ENCODE measurements around the gene FNBP1L. TPM values are rescaled to one million over a fixed set of nuclear protein-coding genes. Genes with fewer than 3 reads are reported as not detected.
A peak's percentile ranks its signal among the peaks of the same experiment; 100 is the strongest.

FNBP1L gene
- total RNA-seq, 1 experiment from 2014 or later = 34.9 TPM

- DNase-seq (ENCODE audit: low spot score) = no peak
Measured at GRCh38 chr1:93489756-93490155, 41.8 kb downstream of the FNBP1L start.

- no peak for DNase-seq (ENCODE audit: low spot score)
Measured at GRCh38 chr1:93490357-93490756, 42.4 kb downstream of the FNBP1L start.

- DNase-seq (ENCODE audit: low spot score) = no peak
Measured at GRCh38 chr1:93495911-93496310, 48.0 kb downstream of the FNBP1L start.

- DNase-seq (ENCODE audit: low spot score) = no peak
Measured at GRCh38 chr1:93496520-93496919, 48.6 kb downstream of the FNBP1L start.

- DNase-seq (ENCODE audit: low spot score) = no peak
Measured at GRCh38 chr1:93499075-93499474, 51.2 kb downstream of the FNBP1L start.

- no peak for DNase-seq (ENCODE audit: low spot score)
Measured at GRCh38 chr1:93499533-93499932, 51.6 kb downstream of the FNBP1L start.

GRCh38 chr1:93500275-93500674, 52.4 kb downstream of the FNBP1L start:
- no peak for DNase-seq (ENCODE audit: low spot score)

- no peak for DNase-seq (ENCODE audit: low spot score)
Measured at GRCh38 chr1:93501399-93501798, 53.5 kb downstream of the FNBP1L start.

- no peak for DNase-seq (ENCODE audit: low spot score)
Measured at GRCh38 chr1:93501829-93502369, 54.0 kb downstream of the FNBP1L start.

- no peak for DNase-seq (ENCODE audit: low spot score)
Measured at GRCh38 chr1:93502571-93502970, 54.7 kb downstream of the FNBP1L start.

- DNase-seq (ENCODE audit: low spot score) = no peak
Measured at GRCh38 chr1:93503163-93503562, 55.2 kb downstream of the FNBP1L start.

- no peak for DNase-seq (ENCODE audit: low spot score)
Measured at GRCh38 chr1:93503816-93504215, 55.9 kb downstream of the FNBP1L start.

GRCh38 chr1:93504247-93505033, 56.5 kb downstream of the FNBP1L start:
- no peak for DNase-seq (ENCODE audit: low spot score)

- DNase-seq (ENCODE audit: low spot score) = no peak
Measured at GRCh38 chr1:93506126-93506525, 58.2 kb downstream of the FNBP1L start.

- peak; percentile 22 for DNase-seq (ENCODE audit: low spot score)
Measured at GRCh38 chr1:93516164-93516563, 68.2 kb downstream of the FNBP1L start.

GRCh38 chr1:93518516-93518915, 70.6 kb downstream of the FNBP1L start:
- no peak for DNase-seq (ENCODE audit: low spot score)

GRCh38 chr1:93519199-93519829, 71.4 kb downstream of the FNBP1L start:
- DNase-seq (ENCODE audit: low spot score) = peak; percentile 5

- no peak for DNase-seq (ENCODE audit: low spot score)
Measured at GRCh38 chr1:93521618-93522017, 73.7 kb downstream of the FNBP1L start.

- DNase-seq (ENCODE audit: low spot score) = no peak
Measured at GRCh38 chr1:93522721-93523120, 74.8 kb downstream of the FNBP1L start.

- no peak for DNase-seq (ENCODE audit: low spot score)
Measured at GRCh38 chr1:93525431-93525830, 77.5 kb downstream of the FNBP1L start.

GRCh38 chr1:93526431-93526830, 78.5 kb downstream of the FNBP1L start:
- no peak for DNase-seq (ENCODE audit: low spot score)

- DNase-seq (ENCODE audit: low spot score) = no peak
Measured at GRCh38 chr1:93528412-93528811, 80.5 kb downstream of the FNBP1L start.

GRCh38 chr1:93531193-93531592, 83.3 kb downstream of the FNBP1L start:
- DNase-seq (ENCODE audit: low spot score) = no peak
